GM18498 (cell line): ENCODE results near the gene PPM1B.
"Not testable (repeated sequence)": the region's sequence is repeated elsewhere in the genome, so short reads cannot be mapped to it uniquely, and the experiment has no call there.

Source experiments
- ATAC-seq: cut with Tn5 transposase; IDR thresholded peaks from one replicate; pipeline ENCODE4 v1.9.1; 2021; ENCODE audit warnings: mild to moderate bottlenecking, moderate library complexity; ENCODE audit not compliant: unreplicated experiment

PPM1B gene

DNA sequence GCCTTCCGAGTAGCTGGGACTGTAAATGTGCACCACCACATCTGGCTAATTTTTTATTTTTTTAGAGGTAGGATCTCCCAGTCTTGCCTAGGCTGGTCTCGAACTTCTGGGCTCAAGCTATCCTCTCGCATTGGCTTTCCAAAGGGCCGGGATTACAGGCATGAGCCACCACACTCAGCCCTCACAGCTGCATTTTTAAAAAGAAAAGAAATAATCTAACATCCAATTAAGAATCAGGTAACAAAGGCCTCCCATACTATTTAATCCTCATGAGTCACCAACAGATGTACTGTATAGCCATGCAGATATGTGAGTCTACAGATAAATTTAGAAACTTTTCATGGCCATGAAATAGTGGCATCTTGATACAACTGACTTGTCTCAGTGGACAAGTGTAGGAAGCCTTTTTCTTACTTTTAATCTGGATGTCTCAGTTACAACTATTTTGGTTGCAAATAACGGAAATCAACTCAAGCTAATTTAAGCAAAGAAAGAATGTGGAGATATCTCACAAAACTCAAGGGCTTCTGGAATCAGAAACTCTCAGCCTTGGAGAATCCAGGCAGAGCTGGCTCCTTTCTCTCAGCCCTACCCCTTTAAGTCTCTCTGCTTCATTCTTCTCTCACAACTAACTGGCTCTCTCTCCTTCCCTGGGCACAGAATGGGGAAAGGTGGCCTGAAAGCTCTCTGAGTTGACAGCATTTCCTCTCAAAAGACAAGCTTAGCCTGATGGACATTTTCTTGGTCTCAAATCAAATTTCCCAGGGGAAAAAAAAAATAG, 12.8 kb upstream of the PPM1B start:
- no peak for ATAC-seq

- no peak for ATAC-seq
These were observed 4.9 kb upstream of the PPM1B start for GRCh38 chr2:44163777-44164176.

DNA sequence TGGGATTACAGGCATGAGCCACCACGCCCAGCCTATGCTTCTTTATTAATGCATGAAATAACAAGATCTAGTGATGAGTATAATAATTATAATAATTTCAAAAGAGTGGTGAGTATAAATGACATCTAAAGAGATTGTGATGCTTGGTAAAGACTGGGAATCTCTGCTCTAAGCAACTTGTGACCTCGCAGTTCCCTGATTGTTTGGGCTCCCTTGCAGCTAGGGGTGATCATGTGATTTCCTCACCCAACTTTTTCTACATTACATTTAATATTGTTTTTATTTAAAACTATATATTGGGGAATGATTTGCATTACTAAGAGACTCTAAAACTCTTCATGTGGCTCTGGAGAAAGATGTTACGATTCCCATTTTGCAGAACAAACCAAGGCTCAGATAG, 4.1 kb upstream of the PPM1B start:
- no peak for ATAC-seq

- no peak for ATAC-seq
These were observed 2.6 kb upstream of the PPM1B start for GRCh38 chr2:44166096-44166495.

GRCh38 chr2:44167311-44167907, 1.3 kb upstream of the PPM1B start:
- ATAC-seq: no peak

DNA sequence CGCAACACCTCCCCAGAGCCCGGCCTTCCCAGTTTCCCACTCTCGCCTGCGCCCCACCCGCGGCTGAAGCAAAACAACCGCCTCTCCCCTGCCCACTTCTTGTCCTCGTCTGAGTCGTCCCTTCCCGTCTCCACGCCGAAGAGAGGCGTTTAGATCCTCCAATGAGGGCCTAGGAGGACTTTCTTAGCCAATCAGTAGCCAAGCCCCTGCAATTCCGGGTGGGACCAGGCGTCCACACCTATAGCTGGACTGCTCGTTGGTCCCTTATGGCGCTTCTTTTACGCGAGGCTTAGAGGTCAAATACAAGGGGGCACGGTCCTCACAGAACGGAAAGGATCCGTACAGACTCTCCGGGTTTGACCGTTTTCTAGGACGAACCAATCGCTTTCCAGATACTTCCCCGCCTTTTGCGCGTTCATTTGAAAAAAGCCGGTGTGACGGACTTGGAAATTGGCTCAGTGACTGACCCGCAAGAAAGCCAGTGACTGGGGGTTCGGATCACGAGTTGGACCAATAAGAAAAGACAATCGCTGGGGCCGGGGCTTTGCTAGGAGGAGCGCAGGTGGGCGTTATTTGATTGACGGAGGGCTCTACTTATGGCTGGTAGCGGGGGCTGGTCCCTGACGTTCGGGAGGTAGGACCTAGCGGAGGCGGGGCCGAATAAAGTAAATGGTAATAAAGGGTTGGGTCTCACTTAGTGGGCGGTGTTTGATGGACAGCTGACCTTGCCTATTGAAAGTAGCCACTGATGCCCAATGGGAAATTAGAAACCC, 581 bp upstream of the PPM1B start:
- peak; percentile 83 for ATAC-seq

DNA sequence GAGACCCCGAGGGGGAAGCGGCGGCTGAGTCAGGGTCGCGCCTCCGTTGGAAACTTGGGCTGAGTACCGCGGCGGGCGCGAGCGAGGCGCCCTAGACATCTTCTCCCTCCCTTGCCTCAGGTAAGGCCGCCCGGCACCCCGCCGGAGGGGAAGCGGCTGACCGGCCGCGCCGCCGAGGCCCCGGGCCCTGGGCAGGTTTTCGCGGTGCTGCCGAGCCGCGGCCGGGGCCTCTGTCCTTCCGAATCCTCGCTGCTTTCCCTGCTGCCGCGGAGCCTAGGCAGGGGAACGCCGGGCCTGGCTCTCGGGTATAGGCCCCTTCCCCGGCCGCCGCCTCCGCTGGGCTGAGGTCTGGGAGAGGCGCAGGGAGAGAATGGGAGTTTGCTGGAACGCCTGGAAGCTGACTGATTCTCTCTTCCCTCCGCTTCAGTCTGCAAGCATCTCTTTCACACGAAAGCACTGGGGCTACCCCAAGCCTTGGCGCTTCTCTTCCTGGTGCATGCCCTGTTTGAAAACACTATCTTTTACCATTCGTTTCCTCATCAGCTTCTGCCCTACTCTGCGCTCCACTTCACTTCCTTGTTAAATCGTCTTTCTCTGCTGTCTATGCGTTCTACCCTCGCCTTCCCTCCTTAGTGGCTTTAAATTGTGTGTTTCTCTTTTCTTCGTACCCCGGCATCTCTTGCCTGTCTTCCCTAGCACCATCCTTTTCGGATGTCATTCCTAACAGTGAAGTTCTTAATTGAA, 652 bp downstream of the PPM1B start:
- peak; percentile 3 for ATAC-seq

DNA sequence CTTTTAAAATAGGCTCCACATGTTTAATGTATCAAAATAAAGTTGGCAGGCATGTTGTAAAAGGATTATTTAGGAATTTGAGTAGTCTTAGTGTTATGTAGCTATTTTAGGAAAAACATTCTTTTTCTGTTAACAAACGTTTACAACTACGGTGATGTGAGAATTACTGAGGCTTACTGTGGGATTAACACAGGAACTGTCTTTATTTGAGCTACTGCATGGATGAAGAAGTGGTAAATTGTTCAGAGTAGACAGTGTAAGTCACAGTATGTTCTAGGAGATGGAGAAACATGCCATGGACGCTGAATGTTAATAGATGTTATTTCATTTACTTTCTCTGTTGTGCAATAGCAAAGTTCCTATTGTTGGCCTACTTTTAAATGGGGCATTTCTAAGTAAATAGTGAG, 1.6 kb downstream of the PPM1B start:
- ATAC-seq: no peak

- ATAC-seq: no peak
These were observed 2.3 kb downstream of the PPM1B start for GRCh38 chr2:44171018-44171417.

- ATAC-seq: not testable (repeated sequence)
These were observed 2.8 kb downstream of the PPM1B start for GRCh38 chr2:44171442-44171841.

DNA sequence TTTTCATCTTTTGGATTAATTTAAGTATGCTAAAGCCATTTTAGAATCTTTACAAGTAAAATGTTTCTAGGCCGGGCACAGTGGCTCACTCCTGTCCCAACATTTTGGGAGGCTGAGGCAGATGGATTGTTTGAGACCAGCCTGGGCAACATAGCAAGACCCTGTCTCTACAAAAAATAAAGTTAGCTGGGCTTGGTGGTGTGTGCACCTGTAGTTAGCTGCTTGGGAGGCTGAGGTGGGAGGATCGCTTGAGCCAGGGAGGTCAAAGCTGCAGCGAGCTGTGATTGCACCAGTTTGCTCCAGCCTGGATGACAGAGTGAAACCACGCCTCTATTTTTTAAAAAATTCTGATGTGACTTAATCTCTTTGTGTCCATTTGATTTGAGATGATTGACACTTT, 3.9 kb downstream of the PPM1B start:
- ATAC-seq: no peak

GRCh38 chr2:44178950-44179349, 10.3 kb downstream of the PPM1B start:
- no peak for ATAC-seq

DNA sequence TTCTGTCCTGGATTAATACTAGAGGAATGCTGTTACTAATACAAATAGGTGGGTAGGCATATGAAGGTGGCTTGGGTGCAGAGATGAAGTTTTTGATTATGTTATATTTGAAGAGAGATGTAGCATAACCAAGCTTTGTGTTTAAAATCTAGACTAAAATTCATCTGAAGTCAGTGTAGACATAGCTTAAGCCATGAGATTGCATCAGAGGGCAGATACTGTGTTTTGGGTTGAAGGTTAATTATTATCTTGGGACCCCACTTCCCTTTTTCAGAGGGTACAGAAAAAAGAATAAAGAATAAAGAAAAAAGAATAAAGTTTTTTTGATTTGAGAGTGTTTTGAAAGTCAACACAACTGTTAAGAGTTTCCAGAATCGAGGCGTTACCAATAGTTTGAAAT, 13.0 kb downstream of the PPM1B start:
- ATAC-seq: no peak

GRCh38 chr2:44184106-44184505, 15.4 kb downstream of the PPM1B start:
- no peak for ATAC-seq

DNA sequence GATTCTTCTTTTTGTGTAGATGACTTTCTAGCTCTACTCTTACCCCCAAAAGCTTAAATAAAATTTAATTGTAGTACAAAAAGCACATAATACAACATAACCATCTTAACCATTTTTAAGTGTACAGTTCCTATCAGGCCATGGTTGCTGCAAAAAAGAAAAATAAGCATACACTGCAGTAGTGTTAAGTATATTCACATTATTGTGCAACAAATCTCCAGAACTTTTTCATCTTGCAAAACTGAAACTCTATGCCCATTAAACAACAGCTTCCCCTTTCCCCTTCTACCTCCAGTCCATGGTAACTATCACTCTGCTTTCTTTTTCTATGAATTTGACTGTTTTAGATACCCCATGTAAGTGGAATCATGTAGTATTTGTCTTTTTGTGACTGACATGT, 18.1 kb downstream of the PPM1B start:
- ATAC-seq: no peak

- no peak for ATAC-seq
These were observed 18.6 kb downstream of the PPM1B start for GRCh38 chr2:44187251-44187650.

DNA sequence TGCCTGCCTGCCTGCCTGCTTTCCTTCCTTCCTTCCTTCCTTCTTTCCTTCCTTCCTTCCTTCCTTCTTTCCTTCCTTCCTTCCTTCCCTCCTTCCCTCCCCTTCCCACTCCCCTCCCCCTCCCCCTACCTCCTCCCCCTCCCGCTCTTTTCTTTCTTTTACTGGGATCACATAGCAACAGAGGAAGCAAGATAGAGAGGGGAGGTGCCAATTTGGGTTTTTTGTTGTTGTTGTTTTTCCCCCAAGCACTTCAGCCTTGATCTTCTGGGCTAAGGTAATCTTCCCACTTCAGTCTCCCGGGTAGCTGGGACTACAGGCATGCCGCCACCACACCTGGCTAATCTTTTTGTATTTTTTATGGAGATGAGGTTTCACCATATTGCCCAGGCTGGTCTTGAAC, 20.0 kb downstream of the PPM1B start:
- ATAC-seq: no peak

GRCh38 chr2:44189104-44189503, 20.4 kb downstream of the PPM1B start:
- ATAC-seq: no peak

DNA sequence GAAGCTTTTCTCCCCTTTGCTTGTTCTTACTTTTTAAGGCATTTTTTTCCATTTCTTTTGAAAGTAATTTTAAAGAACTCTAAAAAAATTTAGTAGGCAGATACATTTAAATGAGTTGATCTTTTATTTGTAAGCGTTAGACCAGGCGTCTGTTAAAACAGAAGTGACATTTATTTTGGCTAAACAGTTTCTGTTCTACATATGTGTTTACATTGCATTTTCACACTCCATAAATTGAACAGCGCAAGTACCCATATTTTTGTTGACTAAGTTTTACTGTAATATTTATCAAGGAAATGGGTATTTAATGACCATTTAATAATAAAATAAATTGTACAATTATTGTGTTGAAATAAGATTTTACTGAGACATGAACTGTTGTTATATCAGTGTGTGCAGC, 21.9 kb downstream of the PPM1B start:
- no peak for ATAC-seq

DNA sequence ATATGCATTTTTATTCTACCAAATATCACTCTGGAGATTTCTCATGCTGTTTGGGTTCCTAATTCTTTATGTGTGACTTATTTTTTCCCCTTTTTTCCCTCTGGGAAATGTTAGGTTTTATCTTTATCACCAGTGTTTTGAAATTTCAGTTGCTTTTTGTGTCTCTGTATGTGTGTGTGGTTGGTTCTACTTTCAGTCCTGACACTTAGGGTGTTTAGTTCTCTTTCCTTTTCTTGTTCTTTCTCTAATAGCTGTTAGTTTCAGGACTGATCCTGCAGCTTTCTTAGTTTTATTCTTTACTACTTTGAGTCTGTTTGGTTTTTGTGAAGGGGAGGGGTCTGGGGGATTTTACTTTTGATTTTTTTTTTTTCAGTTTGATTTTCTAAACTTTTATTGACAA, 23.1 kb downstream of the PPM1B start:
- ATAC-seq: peak; percentile 89

DNA sequence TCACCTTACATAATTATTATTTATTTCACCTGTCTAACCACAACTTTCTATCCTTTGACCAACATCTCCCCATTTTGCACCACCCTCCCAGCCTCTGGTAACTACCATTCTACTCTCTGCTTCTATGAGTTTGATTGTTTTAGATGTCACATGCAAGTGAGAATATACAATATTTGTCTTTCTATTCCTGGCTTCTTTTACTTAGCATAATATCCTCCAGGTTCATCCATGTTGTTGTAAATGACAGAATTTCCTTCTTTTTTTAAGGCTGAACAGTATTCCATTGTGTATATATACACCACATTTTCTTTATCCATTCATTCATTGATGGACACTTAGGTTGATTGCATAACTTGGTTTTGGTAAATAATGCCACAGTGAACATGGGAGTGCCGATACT, 24.0 kb downstream of the PPM1B start:
- ATAC-seq: no peak
